Cortex of kidney (tissue), 1 donor: Measurements from ENCODE around the gene TNXB.
"Not testable (repeated sequence)": the region's sequence is repeated elsewhere in the genome, so short reads cannot be mapped to it uniquely, and the experiment has no call there.

Experiments used
- DNase-seq: peaks from one replicate; lab custom pipeline; 2025; lab: John Stamatoyannopoulos, UW

The TNXB gene

GRCh38 chr6:32056254-32056653 is 52.9 kb downstream of the TNXB start:
- DNase-seq, result no peak

- DNase-seq, result not testable (repeated sequence)
Measured at GRCh38 chr6:32055756-32056155, 53.4 kb downstream of the TNXB start.

GRCh38 chr6:32053314-32053713 is 55.8 kb downstream of the TNXB start:
- not testable (repeated sequence) for DNase-seq

GRCh38 chr6:32052626-32053025 is 56.5 kb downstream of the TNXB start:
- DNase-seq, result not testable (repeated sequence)

- no peak for DNase-seq
Measured at GRCh38 chr6:32050562-32050961, 58.6 kb downstream of the TNXB start.

- not testable (repeated sequence) for DNase-seq
Measured at GRCh38 chr6:32049736-32050135, 59.4 kb downstream of the TNXB start.

- DNase-seq, result not testable (repeated sequence)
Measured at GRCh38 chr6:32049149-32049548, 60.0 kb downstream of the TNXB start.

GRCh38 chr6:32047855-32048766 is 61.0 kb downstream of the TNXB start:
- DNase-seq, result no peak

GRCh38 chr6:32047539-32047854 is 61.6 kb downstream of the TNXB start:
- DNase-seq, result no peak

GRCh38 chr6:32047084-32047478 is 62.1 kb downstream of the TNXB start:
- DNase-seq, result no peak

- DNase-seq, result no peak
Measured at GRCh38 chr6:32046450-32047083, 62.6 kb downstream of the TNXB start.

- DNase-seq, result no peak
Measured at GRCh38 chr6:32045811-32046449, 63.2 kb downstream of the TNXB start.

GRCh38 chr6:32044916-32045315 is 64.2 kb downstream of the TNXB start:
- DNase-seq, result not testable (repeated sequence)

- not testable (repeated sequence) for DNase-seq
Measured at GRCh38 chr6:32043589-32044380, 65.4 kb downstream of the TNXB start.

- not testable (repeated sequence) for DNase-seq
Measured at GRCh38 chr6:32042276-32042675, 66.9 kb downstream of the TNXB start.

- DNase-seq, result not testable (repeated sequence)
Measured at GRCh38 chr6:32041385-32041784, 67.8 kb downstream of the TNXB start.

GRCh38 chr6:32041050-32041321 is 68.2 kb downstream of the TNXB start:
- not testable (repeated sequence) for DNase-seq

- not testable (repeated sequence) for DNase-seq
Measured at GRCh38 chr6:32040299-32041049, 68.7 kb downstream of the TNXB start.

GRCh38 chr6:32039321-32040274 is 69.5 kb downstream of the TNXB start:
- not testable (repeated sequence) for DNase-seq

- DNase-seq, result not testable (repeated sequence)
Measured at GRCh38 chr6:32038878-32039277, 70.3 kb downstream of the TNXB start.
